Measurements from ENCODE around the gene RAC2.

The RAC2 gene

GRCh38 chr22:37230673-37231405 lies 13.2 kb downstream of the RAC2 start:
- DNase-seq (ENCODE audit: extremely low read depth, insufficient read length), result peak; percentile 55
- no peaks in the 10 kb centered on the region for H3K27me3 ChIP-seq (replicated peaks; ENCODE audit: control insufficient read depth, insufficient read depth, low read length)
- no peak overlapping the region for H3K4me3 ChIP-seq (replicated peaks; ENCODE audit: low read depth, low read length)

GRCh38 chr22:37229805-37230672 lies 14.0 kb downstream of the RAC2 start:
- no peaks in the 10 kb centered on the region for H3K27me3 ChIP-seq (replicated peaks; ENCODE audit: control insufficient read depth, insufficient read depth, low read length)
- peak overlapping the region; percentile 22; the same call in 1 of the 2 replicates for H3K4me3 ChIP-seq (replicated peaks; ENCODE audit: low read depth, low read length)
- peak; percentile 84 for DNase-seq (ENCODE audit: extremely low read depth, insufficient read length)
- TF ChIP-seq CTCF (IDR thresholded peaks at IDR 0.05; ENCODE audit: insufficient read depth, low read length, poor library complexity, severe bottlenecking), result no peak
- H3K36me3 ChIP-seq (ENCODE audit: control insufficient read depth, insufficient read depth, low read length), result peaks cover 60% of the 10 kb centered on the region

More at GRCh38 chr22:37230673-37231405, 13.2 kb downstream of the RAC2 start:
- H3K36me3 ChIP-seq (ENCODE audit: control insufficient read depth, insufficient read depth, low read length), result peaks cover 57% of the 10 kb centered on the region
- no peak for TF ChIP-seq CTCF (IDR thresholded peaks at IDR 0.05; ENCODE audit: insufficient read depth, low read length, poor library complexity, severe bottlenecking)

- Histone ChIP-seq H3K36me3 (ENCODE audit: control insufficient read depth, insufficient read depth, low read length) (peaks cover 57% of the 10 kb centered on the region), H3K4me3 (replicated peaks; ENCODE audit: low read depth, low read length) (no peak overlapping the region), H3K27me3 (replicated peaks; ENCODE audit: control insufficient read depth, insufficient read depth, low read length) (no peaks in the 10 kb centered on the region)
- no peak for TF ChIP-seq CTCF (IDR thresholded peaks at IDR 0.05; ENCODE audit: insufficient read depth, low read length, poor library complexity, severe bottlenecking)
- DNase-seq (ENCODE audit: extremely low read depth, insufficient read length), result no peak
These were observed 14.9 kb downstream of the RAC2 start for GRCh38 chr22:37229012-37229804.

- peaks cover 54% of the 10 kb centered on the region for H3K36me3 ChIP-seq (ENCODE audit: control insufficient read depth, insufficient read depth, low read length)
- TF ChIP-seq CTCF (IDR thresholded peaks at IDR 0.05; ENCODE audit: insufficient read depth, low read length, poor library complexity, severe bottlenecking), result no peak
- H3K4me3 ChIP-seq (replicated peaks; ENCODE audit: low read depth, low read length), result no peak overlapping the region
- H3K27me3 ChIP-seq (replicated peaks; ENCODE audit: control insufficient read depth, insufficient read depth, low read length), result no peaks in the 10 kb centered on the region
- no peak for DNase-seq (ENCODE audit: extremely low read depth, insufficient read length)
These were observed 15.7 kb downstream of the RAC2 start for GRCh38 chr22:37228106-37229011.

- Histone ChIP-seq H3K27me3 (replicated peaks; ENCODE audit: control insufficient read depth, insufficient read depth, low read length) (no peaks in the 10 kb centered on the region), H3K36me3 (ENCODE audit: control insufficient read depth, insufficient read depth, low read length) (peaks cover 43% of the 10 kb centered on the region), H3K4me3 (replicated peaks; ENCODE audit: low read depth, low read length) (no peak overlapping the region)
- no peak for TF ChIP-seq CTCF (IDR thresholded peaks at IDR 0.05; ENCODE audit: insufficient read depth, low read length, poor library complexity, severe bottlenecking)
- DNase-seq (ENCODE audit: extremely low read depth, insufficient read length), result no peak
These were observed 17.6 kb downstream of the RAC2 start for GRCh38 chr22:37226514-37226913.

Measured in GM06990 (cell line).